Measurements from ENCODE around the gene TRIM63.
"Not testable (repeated sequence)": the region's sequence is repeated elsewhere in the genome, so short reads cannot be mapped to it uniquely, and the experiment has no call there.

The TRIM63 gene

DNA sequence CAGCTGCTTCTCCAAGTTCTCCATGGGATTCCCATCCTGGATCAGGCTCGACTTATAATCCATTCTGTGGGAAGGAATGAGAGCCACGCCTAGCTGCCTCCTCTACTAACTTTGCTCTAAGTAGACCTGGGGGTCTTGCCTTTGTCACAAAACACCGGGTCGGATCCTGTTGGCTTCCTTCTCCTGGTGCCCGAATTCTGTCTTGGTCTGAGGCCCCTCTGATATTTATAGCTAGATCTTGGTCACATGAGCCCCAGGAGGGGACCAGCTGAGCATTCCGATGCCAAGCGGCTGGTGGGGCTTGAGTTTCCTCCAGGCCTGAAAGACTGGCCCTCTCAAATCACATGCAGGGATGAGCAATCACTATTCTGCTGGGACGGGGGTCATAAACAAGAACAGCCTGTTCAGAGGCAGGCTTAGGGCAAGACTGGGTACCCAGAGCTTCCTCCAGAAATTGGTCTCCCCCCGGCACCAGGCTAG is at the start of gene TRIM63:
TSS of gene TRIM63 (minus strand) at position 199 of the 480 bp plus-strand sequence. CDS start at position 63, 136 bp downstream.
- no peak for DNase-seq

- DNase-seq = no peak
These were observed 46.9 kb upstream of the TRIM63 start for GRCh38 chr1:26114165-26114927.

GRCh38 chr1:26112407-26112775 is 45.0 kb upstream of the TRIM63 start:
- peak; percentile 71 for DNase-seq

DNA sequence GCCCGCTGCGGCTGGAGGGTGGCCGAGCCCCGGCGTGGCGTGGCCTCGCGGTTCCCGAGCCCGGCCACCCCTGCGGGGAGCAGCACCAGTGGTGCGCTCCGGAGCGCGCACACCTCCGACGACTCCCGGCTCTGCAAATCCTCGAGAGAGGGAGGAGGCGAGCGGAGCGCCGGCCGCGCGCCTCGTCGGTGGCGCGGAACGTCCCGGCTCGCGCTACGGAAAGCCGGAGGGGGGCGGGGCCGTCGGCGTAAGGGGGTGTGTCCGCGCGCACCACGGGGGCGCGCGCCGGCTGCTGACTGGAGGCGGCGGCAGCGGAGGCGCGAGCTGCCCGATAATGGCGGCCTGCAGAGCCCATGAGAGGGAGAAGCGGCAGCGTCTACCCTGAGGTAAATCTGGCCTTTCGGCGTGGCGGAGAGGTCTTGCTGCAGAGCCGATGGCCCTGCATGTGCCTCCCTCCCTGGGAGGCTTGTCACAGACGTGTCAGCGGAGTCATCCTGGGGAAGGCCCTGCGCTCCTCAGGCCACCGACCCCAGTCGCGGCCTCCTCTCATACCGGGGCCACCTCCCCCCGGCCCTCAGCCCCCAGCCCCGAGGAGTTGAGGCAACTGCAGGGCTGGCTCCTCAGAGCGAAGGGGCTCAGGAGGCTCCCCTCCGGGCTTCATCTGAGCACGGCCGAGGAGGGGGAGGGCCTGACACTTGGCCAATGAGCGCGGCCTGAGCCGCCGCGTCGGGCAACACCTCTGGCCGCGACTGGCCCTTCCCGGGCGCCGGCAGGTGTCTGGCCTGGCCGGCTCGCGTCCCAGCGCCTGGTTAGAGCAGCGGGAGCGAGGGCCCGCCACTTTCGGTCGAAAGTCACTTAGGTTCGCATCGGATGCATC is 44.3 kb upstream of the TRIM63 start, which contains the start of gene PDIK1L:
TSS of gene PDIK1L (plus strand) at position 295 of the 877 bp plus-strand sequence. CDS start 2,485 bp downstream, outside the sequence.
- DNase-seq = peak; percentile 71

DNA sequence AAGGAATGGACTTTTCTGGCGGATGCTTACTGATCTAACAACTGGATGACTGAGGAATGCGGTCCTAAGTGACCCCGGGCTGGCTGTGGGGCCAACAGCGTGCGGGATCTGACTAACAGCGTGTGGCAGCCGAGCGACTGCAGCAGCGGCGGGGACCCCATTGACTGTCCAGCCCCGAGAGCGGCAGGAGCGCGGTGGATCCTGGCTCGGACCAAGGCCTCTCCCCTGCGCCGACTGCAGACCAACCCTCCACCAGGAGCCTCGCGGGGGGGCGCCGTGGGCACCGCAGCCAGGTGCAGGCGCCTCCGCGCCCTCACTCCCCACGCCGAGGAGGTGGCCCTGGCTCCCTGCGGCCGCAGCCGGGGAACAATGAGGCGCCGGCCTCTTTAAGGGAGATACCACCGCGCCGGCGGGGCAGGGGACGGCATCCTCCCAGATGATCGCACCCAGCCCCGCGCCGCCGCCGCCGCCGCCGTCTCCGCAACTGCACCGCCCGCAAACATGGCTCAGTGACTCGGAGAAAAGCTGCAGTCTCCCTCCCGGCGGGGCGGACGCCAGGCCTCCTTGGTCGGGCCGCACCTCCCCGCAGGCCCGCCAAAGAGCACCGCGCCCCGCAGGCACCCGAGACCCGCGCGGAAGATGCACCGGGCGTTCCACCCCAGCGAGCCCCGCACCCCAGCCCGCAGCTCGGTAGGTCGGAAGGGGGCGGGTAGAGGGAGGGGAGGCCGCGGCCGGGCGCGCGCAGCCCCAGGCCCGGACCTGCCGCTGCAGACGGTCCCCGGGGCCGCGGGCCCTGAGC is 43.5 kb upstream of the TRIM63 start:
- peak; percentile 44 for DNase-seq

- no peak for DNase-seq
These were observed 42.1 kb upstream of the TRIM63 start for GRCh38 chr1:26109229-26110164.

DNA sequence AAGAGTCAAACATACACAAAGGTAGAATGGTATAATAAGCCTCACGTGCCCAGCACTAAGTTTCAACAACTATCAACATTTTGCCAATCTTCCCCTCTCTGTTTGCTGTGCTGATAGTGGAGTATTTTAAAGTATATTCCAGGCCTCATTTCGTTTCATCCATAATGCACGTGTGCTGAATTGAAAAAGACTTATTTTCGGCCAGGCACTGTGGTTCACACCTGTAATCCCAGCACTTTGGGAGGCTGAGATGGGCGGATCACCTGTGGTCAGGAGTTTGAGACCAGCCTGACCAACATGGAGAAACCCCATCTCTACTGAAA is 37.8 kb upstream of the TRIM63 start:
- DNase-seq = not testable (repeated sequence)

- no peak for DNase-seq
These were observed 35.1 kb upstream of the TRIM63 start for GRCh38 chr1:26102526-26102925.

DNA sequence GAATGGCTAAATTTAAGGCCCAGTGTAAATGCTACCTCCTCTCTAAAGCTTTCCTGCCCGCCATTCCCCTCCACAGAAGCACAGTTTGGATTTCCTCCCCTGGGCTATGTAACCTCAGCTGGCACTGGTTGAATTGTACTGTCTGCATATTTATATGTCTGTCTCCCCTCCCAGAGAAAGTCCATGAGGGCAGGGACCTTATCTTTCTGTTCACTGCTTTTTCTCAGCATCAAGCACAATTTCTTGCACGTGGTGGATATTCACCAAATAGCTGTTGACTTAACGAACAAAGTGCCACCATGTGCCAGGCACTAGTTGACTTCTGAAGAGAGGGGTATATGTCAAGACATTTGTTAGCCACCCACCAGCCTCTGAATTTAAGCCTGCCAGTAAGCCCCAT is 34.7 kb upstream of the TRIM63 start:
- no peak for DNase-seq

DNA sequence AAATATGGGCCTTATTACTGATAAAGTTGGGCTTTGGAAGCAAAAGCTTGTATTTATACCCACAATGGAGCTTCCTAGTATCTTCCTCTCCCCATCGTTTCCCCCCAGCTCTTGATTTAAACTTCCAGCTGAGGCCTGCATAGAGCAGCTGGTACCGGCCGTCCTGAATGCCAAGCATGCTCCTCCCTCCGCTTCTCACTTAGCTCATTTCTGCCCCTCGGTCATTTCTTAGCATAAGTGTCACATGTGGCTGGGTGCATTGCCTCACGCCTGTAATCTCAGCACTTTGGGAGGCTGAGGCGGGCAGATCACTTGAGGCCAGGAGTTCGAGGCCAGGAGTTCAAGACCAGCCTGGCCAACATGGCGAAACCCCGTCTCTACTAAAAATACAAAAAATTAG is 32.8 kb upstream of the TRIM63 start:
- not testable (repeated sequence) for DNase-seq

DNA sequence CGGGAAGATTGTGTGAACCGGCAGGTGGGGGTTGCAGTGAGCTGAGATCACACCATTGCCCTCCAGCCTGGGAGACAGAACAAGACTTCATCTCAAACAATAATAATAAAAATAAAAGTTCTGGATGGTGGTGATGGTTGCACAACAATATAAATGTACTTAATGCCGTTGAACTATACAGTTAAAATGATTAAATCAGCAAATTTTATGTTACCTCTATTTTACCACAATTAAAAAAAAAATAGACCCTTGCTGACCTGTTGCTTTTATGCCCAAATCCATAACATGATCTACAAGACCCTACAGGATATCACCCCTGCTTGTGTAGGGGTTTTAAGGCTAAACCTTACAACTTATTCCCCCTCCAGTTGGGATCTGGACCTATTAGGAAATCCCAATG is 32.4 kb upstream of the TRIM63 start:
- no peak for DNase-seq

DNA sequence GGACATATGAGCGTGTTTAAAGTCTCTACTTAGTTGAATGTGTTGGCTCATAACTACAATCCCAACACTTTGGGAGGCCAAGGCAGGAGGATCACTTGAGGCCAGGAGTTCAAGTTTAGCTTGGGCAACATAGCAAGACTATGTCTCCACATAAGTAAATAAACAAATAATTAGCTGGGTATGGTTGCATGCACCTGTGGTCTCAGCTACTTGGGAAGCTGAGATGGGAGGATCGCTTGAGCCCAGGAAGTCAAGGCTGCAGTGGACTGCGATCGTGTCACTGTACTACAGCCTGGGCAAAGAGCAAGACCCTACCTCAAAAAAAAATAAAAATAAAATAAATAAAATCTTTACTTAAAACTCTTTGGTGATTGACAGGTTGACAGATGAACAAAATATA is 31.2 kb upstream of the TRIM63 start:
- no peak for DNase-seq

GRCh38 chr1:26097696-26098095 is 30.3 kb upstream of the TRIM63 start:
- no peak for DNase-seq

DNA sequence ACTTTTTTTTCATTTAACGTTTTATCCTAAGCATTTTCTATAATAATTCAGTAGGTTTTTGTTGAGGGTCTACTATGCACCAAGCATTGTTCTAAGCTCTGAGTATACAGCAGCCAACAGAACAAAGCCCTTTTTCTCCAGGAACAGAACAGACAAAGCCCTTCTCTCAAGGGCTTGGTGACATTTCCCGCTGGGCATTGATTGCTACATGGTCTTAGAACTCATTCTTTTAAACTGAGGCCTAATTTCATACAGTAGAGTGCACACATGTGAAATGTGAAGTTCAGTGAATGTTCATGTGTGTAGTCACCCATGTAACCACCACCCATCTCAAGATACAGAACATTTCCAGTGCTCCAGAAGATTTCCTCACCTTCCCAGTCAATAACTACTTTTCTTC is 29.0 kb upstream of the TRIM63 start:
- no peak for DNase-seq

DNA sequence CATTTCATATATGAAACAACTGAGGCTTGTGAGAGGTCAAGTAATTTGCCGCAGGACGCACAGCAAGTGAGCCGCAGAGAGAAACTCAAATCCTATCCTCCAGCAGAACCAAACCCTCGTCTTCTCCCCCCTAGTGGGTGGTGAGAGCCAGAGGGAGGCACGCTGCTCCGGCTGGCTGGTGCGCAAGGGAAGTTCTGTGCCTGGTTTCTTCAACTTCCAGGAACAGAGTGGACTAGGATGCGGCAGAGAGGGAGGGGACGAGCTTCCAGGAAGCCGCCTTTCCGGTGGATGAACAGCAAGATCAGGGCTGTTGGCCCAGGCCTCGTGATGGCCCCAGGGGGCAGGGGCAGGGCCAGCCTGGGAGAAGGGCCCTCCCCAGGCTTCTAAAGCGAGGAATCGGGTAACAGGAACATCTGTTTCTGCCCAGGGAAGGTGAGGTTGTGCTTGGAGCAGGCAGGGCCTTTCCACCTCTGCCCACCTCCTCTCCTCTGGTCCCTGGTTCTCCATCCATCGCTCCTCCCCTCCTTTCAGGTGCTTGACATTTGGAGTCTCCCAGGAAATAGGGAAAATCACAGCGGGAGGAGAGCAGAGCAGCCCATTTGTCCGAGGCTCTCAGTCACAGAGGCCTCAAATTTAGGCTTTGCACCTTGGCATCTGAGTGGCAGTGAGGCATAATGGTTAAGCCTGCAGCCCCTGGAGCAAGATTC is 27.4 kb upstream of the TRIM63 start:
- DNase-seq = no peak

- DNase-seq = no peak
These were observed 26.7 kb upstream of the TRIM63 start for GRCh38 chr1:26094076-26094669.

DNA sequence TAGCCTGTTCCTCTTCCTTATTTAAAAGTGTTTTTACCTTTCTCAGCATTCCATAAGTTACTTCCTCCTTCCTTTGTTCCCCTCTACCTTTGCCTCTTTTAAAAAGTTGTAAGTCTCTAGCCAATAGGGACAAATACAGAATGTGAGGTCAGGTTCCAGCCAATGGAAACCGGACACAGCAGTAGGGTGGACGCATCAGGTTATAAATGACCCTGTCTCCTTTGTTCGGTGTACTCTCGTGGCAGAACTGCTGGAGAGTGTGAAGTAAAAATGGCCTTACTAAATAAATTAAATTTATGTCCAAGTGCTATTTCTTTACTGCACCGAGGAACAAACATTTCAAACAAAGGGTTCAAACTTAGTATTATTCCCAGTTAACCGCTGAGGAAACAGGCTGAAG is 26.1 kb upstream of the TRIM63 start:
- not testable (repeated sequence) for DNase-seq

GRCh38 chr1:26092422-26092821 is 25.0 kb upstream of the TRIM63 start:
- no peak for DNase-seq

- DNase-seq = no peak
These were observed 23.5 kb upstream of the TRIM63 start for GRCh38 chr1:26090893-26091292.

DNA sequence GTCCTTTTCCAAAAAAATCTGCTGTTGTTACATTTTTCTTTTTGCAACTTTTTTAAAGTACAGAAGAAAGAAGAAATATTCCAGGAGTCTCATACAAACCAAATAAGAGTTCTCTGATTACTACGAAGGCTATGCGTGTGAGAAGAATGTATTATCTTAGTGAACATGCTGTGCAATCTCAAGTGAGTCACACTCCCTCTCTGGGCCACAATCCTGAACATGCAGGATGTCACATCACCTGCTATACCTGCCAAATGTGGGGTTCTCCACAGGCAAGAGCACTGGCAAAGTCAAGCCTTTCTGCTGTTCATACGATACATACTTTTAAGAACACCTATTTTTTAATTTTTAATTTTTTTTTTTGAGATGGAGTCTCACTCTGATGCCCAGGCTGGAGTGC is 21.7 kb upstream of the TRIM63 start:
- no peak for DNase-seq

DNA sequence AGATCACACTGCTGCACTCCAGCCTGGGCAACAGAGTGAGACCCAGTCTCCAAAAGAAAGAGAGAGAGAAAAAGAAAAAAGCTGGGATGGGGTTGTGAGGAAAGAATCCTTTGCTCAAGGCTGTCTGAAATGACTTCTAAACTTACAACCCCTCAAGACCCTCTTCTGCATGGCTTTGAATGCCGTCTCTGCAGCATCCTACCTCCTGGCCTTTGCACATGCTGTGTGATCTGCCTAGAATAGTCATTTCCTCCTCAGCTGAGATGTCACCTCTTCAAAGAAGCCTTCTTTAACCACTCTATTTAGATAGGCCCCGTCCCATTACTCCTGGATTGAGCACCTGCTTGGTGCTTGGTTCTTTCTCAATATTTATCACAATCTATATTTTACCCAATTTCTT is 17.4 kb upstream of the TRIM63 start:
- DNase-seq = no peak
